HepG2 (cell line): ENCODE results near the gene NUTF2. TPM values are rescaled to one million over a fixed set of nuclear protein-coding genes. Genes with fewer than 3 reads are reported as not detected.

Source experiments
- FUBP1 ChIP-seq: sonication (generic); formaldehyde crosslinking; IDR thresholded peaks from 2 replicates; pipeline ENCODE4 v1.5.1; 2020; ENCODE audit warnings: missing genetic modification reagents, mild to moderate bottlenecking, borderline replicate concordance
- GTF2F1 ChIP-seq: fragments of 150-350 bp; IDR thresholded peaks from 2 replicates; pipeline ENCODE4 v1.6.1; 2014; ENCODE audit warnings: low read length
- GTF3A ChIP-seq: sonication (generic); formaldehyde crosslinking; conservative IDR thresholded peaks from 2 replicates; pipeline ENCODE4 v1.4.0; 2020; ENCODE audit warnings: mild to moderate bottlenecking, missing genetic modification reagents
- NFIB ChIP-seq: sonication (generic); formaldehyde crosslinking; IDR thresholded peaks from 2 replicates; pipeline ENCODE4 v1.9.0; 2021; ENCODE audit warnings: missing genetic modification reagents, mild to moderate bottlenecking, borderline replicate concordance
- TBP ChIP-seq: sonication (generic); formaldehyde crosslinking; IDR thresholded peaks from 2 replicates; pipeline ENCODE4 v1.5.0; 2020; ENCODE audit warnings: missing genetic modification reagents
- TRAFD1 ChIP-seq: sonication (generic); formaldehyde crosslinking; IDR thresholded peaks from 2 replicates; pipeline ENCODE4 v1.5.1; 2020; ENCODE audit warnings: missing genetic modification reagents, mild to moderate bottlenecking, borderline replicate concordance
- U2AF1 ChIP-seq: fragments of 200-400 bp; formaldehyde crosslinking; optimal IDR thresholded peaks from 2 replicates; pipeline ENCODE3; 2017; ENCODE audit warnings: mild to moderate bottlenecking, low read depth, low read length
- WIZ ChIP-seq: sonication (generic); formaldehyde crosslinking; IDR thresholded peaks from 2 replicates; pipeline ENCODE4 v1.5.1; 2020; ENCODE audit warnings: mild to moderate bottlenecking, missing genetic modification reagents
- ZBTB1 ChIP-seq: sonication (generic); formaldehyde crosslinking; IDR thresholded peaks from 2 replicates; pipeline ENCODE4 v1.4.0; 2020; ENCODE audit warnings: missing genetic modification reagents, borderline replicate concordance
- ZBTB21 ChIP-seq: sonication (generic); formaldehyde crosslinking; IDR thresholded peaks from 2 replicates; pipeline ENCODE4 v1.4.0; 2020; ENCODE audit warnings: missing genetic modification reagents
- ZFP90 ChIP-seq: sonication (generic); formaldehyde crosslinking; IDR thresholded peaks from 2 replicates; pipeline ENCODE4 v1.8.0; 2022; ENCODE audit warnings: missing genetic modification reagents, mild to moderate bottlenecking, inconsistent platforms, borderline replicate concordance
- ZNF142 ChIP-seq: sonication (generic); formaldehyde crosslinking; IDR thresholded peaks from 2 replicates; pipeline ENCODE4 v1.4.0; 2020; ENCODE audit warnings: missing genetic modification reagents
- ZNF333 ChIP-seq: sonication (generic); formaldehyde crosslinking; IDR thresholded peaks from 2 replicates; pipeline ENCODE4 v1.4.0; 2020; ENCODE audit warnings: mild to moderate bottlenecking, missing genetic modification reagents, borderline replicate concordance
- ZNF510 ChIP-seq: sonication (generic); formaldehyde crosslinking; IDR thresholded peaks from 2 replicates; pipeline ENCODE4 v1.4.0; 2020; ENCODE audit warnings: low read depth, mild to moderate bottlenecking, missing genetic modification reagents
- ZNF567 ChIP-seq: sonication (generic); formaldehyde crosslinking; IDR thresholded peaks from 2 replicates; pipeline ENCODE4 v1.8.1; 2023; ENCODE audit warnings: mild to moderate bottlenecking, missing genetic modification reagents, borderline replicate concordance
- ZNF639 ChIP-seq: conservative IDR thresholded peaks from 2 replicates; pipeline ENCODE4 v1.6.1; 2018; ENCODE audit warnings: missing genetic modification reagents
- ZNF75D ChIP-seq: sonication (generic); formaldehyde crosslinking; IDR thresholded peaks from 2 replicates; pipeline ENCODE4 v1.8.1; 2023; ENCODE audit warnings: missing genetic modification reagents, mild to moderate bottlenecking, borderline replicate concordance
- ZNF777 ChIP-seq: sonication (generic); formaldehyde crosslinking; IDR thresholded peaks from 2 replicates; pipeline ENCODE4 v1.4.0; 2020; ENCODE audit warnings: missing genetic modification reagents
- polyA plus RNA-seq, 8 experiments: library from polyadenylated mRNA; depleted of rRNA in 3 of 8; stranded (reverse) in 7 of 8; unstranded in 1 of 8; fragments of >200 nt; fragmentation: Illumina TruSeq in 4 of 8; extraction: Trizol in 4 of 8; gene quantifications; 2 replicates each; pipeline versions ENCODE4 v1.2.1 to v1.2.3, GENCODE V29; 2011 to 2016; ENCODE audit warnings: low read depth in 4 of 8, missing spikeins in 1 of 8, mixed read lengths in 1 of 8; ENCODE audit not compliant: insufficient read depth in 1 of 8
- total RNA-seq, 5 experiments: library from RNA; depleted of rRNA; stranded (reverse); fragments of >200 nt; fragmentation: Illumina TruSeq; extraction: Trizol; gene quantifications; 2 replicates each; pipeline ENCODE4 v1.2.3, GENCODE V29; 2016; ENCODE audit warnings: low read depth in 1 of 5

NUTF2 gene
- total and polyA plus RNA-seq, 2 of the 13 experiments (the other 11 are each of a cell fraction or from before 2014, with no cell fraction given) = 168 to 214 TPM

DNA sequence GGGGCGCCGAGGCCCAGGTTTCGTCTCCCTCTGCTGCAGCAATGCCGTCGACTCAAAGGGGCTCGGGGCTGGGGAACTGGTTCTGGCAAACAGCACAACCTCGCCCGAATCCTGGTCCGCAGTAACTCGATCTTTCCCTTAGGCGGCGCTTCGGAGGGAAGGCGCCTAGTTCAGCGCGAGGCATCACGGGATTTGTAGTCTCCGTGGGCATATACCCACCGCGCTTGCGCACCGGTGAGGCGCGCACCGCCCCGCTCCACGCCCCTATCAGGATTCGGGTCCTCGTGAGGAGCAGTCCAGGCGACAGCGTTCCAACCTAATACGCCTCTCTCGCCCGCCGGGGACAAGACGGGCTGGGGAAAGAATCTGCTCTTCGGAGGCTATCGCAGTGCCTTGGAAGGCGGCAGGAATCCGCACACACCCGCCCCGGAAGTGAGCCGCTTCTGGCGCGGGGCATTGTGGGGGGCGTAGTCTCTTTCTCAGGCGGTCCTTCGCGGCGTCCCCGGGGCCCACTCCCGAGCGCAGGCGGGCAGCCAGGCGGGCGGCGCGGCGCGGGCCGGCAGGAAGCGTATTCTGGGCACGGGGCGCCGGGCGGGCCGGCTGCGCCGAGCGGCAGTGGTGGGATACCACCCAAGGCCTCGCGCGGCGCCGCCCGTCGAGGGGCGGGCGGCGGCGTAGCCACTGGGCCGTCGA, 4.8 kb upstream of the NUTF2 start, which contains the start of gene THAP11 (continued):
- TF ChIP-seq ZNF142 = 0 out of 2 replicates have a peak, but pooled peaks have one; percentile 25
- TF ChIP-seq ZNF639 (CRISPR knock-in tag) = no peak; the same call in 1 of the 2 replicates
- TF ChIP-seq ZNF333 = no peak
- TF ChIP-seq ZNF75D (CRISPR knock-in tag) = no peak
- TF ChIP-seq TBP (CRISPR knock-in tag) = no peak
- no peak for TF ChIP-seq U2AF1
- TF ChIP-seq ZNF510 (CRISPR knock-in tag) = no peak
- TF ChIP-seq WIZ (CRISPR knock-in tag) = no peak
- peak; percentile 79; the same call in 1 of the 2 replicates for TF ChIP-seq FUBP1 (CRISPR knock-in tag)
- no peak; the same call in 1 of the 2 replicates for TF ChIP-seq TRAFD1 (CRISPR knock-in tag)
- TF ChIP-seq ZNF777 (CRISPR knock-in tag) = peak; percentile 98
- TF ChIP-seq GTF3A (CRISPR knock-in tag) = no peak
- 0 out of 2 replicates have a peak, but pooled peaks have one; percentile 93 for TF ChIP-seq ZNF567 (CRISPR knock-in tag)
- TF ChIP-seq ZFP90 (CRISPR knock-in tag) = 0 out of 2 replicates have a peak, but pooled peaks have one; percentile 55
- no peak for TF ChIP-seq ZBTB1
- no peak for TF ChIP-seq ZBTB21 (CRISPR knock-in tag)
- no peak for TF ChIP-seq NFIB (CRISPR knock-in tag)
- TF ChIP-seq GTF2F1 = no peak
